NOMO-1 treated with DMSO at 0.1 percent for 48 hours (cell line): ENCODE data around the gene TGFB1I1.
A peak's percentile ranks its signal among the peaks of the same experiment; 100 is the strongest.

ENCODE experiments used
- DNase-seq: peaks from one replicate; lab custom pipeline; 2025; ENCODE audit not compliant: unreplicated experiment; lab: John Stamatoyannopoulos, UW

TGFB1I1 gene

GRCh38 chr16:31451681-31452351 lies 20.1 kb upstream of the TGFB1I1 start:
- no peak for DNase-seq

- DNase-seq: no peak
Observed at GRCh38 chr16:31452631-31453106, 19.3 kb upstream of the TGFB1I1 start.

GRCh38 chr16:31453255-31454204 lies 18.4 kb upstream of the TGFB1I1 start:
- peak; percentile 29 for DNase-seq

GRCh38 chr16:31455601-31456314 lies 16.2 kb upstream of the TGFB1I1 start:
- DNase-seq: no peak

GRCh38 chr16:31456988-31457360 lies 15.0 kb upstream of the TGFB1I1 start:
- no peak for DNase-seq

- peak; percentile 52 for DNase-seq
Observed at GRCh38 chr16:31458073-31458843, 13.7 kb upstream of the TGFB1I1 start.

GRCh38 chr16:31458844-31459686 lies 12.9 kb upstream of the TGFB1I1 start, which contains the start of gene ARMC5:
Gene ARMC5, plus strand, starts transcription at chr16:31459501. Its CDS starts 24 bp downstream, at chr16:31459525.
- DNase-seq: peak; percentile 96

GRCh38 chr16:31459687-31460581 lies 12.0 kb upstream of the TGFB1I1 start:
- DNase-seq: peak; percentile 99

- DNase-seq: peak; percentile 49
Observed at GRCh38 chr16:31460582-31461002, 11.4 kb upstream of the TGFB1I1 start.

GRCh38 chr16:31461201-31461920 lies 10.6 kb upstream of the TGFB1I1 start:
- no peak for DNase-seq

GRCh38 chr16:31461921-31462804 lies 9.8 kb upstream of the TGFB1I1 start:
- no peak for DNase-seq

- DNase-seq: no peak
Observed at GRCh38 chr16:31464348-31464769, 7.6 kb upstream of the TGFB1I1 start.

GRCh38 chr16:31464781-31465260 lies 7.1 kb upstream of the TGFB1I1 start:
- DNase-seq: no peak

GRCh38 chr16:31465788-31466370 lies 6.1 kb upstream of the TGFB1I1 start:
- DNase-seq: no peak

GRCh38 chr16:31466381-31466841 lies 5.5 kb upstream of the TGFB1I1 start:
- DNase-seq: no peak

GRCh38 chr16:31467151-31467773 lies 4.7 kb upstream of the TGFB1I1 start:
- no peak for DNase-seq
